ENCODE data around the gene VTI1A. TPM values are rescaled to one million over a fixed set of nuclear protein-coding genes. Genes with fewer than 3 reads are reported as not detected.

Gene VTI1A
- total and polyA plus RNA-seq, 2 of the 4 experiments (the other 2 are of a cell fraction): 9.7 to 24.9 TPM

- H3K56ac ChIP-seq (ENCODE audit: extremely low read depth, insufficient read depth, low read length): no peak overlapping the region
- H2BK5ac ChIP-seq (ENCODE audit: low read depth, low read length, poor library complexity, severe bottlenecking): no peak overlapping the region
- H4K91ac ChIP-seq (ENCODE audit: insufficient read depth, low read depth, low read length): no peak overlapping the region
- no peak overlapping the region for H3K27ac ChIP-seq (ENCODE audit: insufficient read depth, low read length)
- no peak overlapping the region for H3K23ac ChIP-seq (ENCODE audit: low read depth, low read length)
- H2BK20ac ChIP-seq (ENCODE audit: low read depth, low read length): no peak overlapping the region
- no peak overlapping the region for H2AK9ac ChIP-seq (replicated peaks; ENCODE audit: low read depth, low read length, poor library complexity)
- no peaks in the 10 kb centered on the region for H3K27me3 ChIP-seq (ENCODE audit: control insufficient read depth, insufficient read depth, low read length)
- no peak for TF ChIP-seq SMC3 (IDR thresholded peaks at IDR 0.05; ENCODE audit: low read depth, low read length)
- 0 out of 2 replicates have a peak, but pooled peaks have one; percentile 32 for TF ChIP-seq MAFK (IDR thresholded peaks at IDR 0.05; ENCODE audit: low read depth, low read length)
- no peak for TF ChIP-seq RCOR1 (IDR thresholded peaks at IDR 0.05; ENCODE audit: insufficient replicate concordance, low read length)
- no peak overlapping the region for H3K4ac ChIP-seq (ENCODE audit: low read depth, low read length)
- H2BK15ac ChIP-seq (ENCODE audit: low read depth, low read length): no peak overlapping the region
- no peaks in the 10 kb centered on the region for H3K9me1 ChIP-seq (ENCODE audit: insufficient read depth, low read length)
- no peak overlapping the region for H4K8ac ChIP-seq (ENCODE audit: low read depth in 2 of 2, low read length in 2 of 2)
- no CpG with 5 or more reads among the region's 5 CpGs for WGBS, 2 experiments (ENCODE audit: extremely low coverage in 2 of 2, insufficient read length in 1 of 2)
- no peak overlapping the region for H3K14ac ChIP-seq (replicated peaks; ENCODE audit: low read depth, low read length)
- no peak overlapping the region for H3K4me2 ChIP-seq (ENCODE audit: low read depth, low read length)
- POLR2A ChIA-PET (ENCODE audit: unreplicated experiment): no interaction called here
- ATAC-seq (ENCODE audit: low read depth) (no peak), DNase-seq (no peak)
- CTCF ChIA-PET: no interaction called here
- H3K36me3 ChIP-seq (ENCODE audit: control insufficient read depth, insufficient read depth, low read length): no peaks in the 10 kb centered on the region
- intact Hi-C loops (cut with micrococcal nuclease) (no loop called here), in situ Hi-C loops (cut with MboI; ENCODE audit: low sequenced_read_pairs) (no loop called here), dilution Hi-C loops (cut with HindIII; ENCODE audit: low sequenced_read_pairs, unreplicated experiment) (no loop called here)
- no peak overlapping the region for H2BK120ac ChIP-seq (ENCODE audit: low read depth, low read length)
- H2AK5ac ChIP-seq (ENCODE audit: low read depth, low read length): no peak overlapping the region
- H3K18ac ChIP-seq (ENCODE audit: low read depth, low read length): no peak overlapping the region
- H3K4me1 ChIP-seq (ENCODE audit: control insufficient read depth, insufficient read depth, low read length): no peaks in the 10 kb centered on the region
- H4K20me1 ChIP-seq (ENCODE audit: insufficient read depth, low read length): no peaks in the 10 kb centered on the region
- H3K4me3 ChIP-seq (ENCODE audit: insufficient read depth, low read depth, low read length): no peak overlapping the region
- H2AFZ ChIP-seq (replicated peaks; ENCODE audit: low read length, poor library complexity): no peak overlapping the region
- BruUV-seq (replicated peaks): no TSS peak
- H3K79me1 ChIP-seq (ENCODE audit: low read depth in 1 of 2, low read length in 2 of 2): peaks cover 2 to 9% of the 10 kb centered on the region in 2 experiments; a peak in 2 of 4 replicates
- H3K9me3 ChIP-seq (ENCODE audit: control insufficient read depth, insufficient read depth, low read length): no peaks in the 10 kb centered on the region
- no peak overlapping the region for H3K9ac ChIP-seq (ENCODE audit: low read depth, low read length)
- no peak overlapping the region for H4K5ac ChIP-seq (ENCODE audit: low read depth, low read length)
These were observed 70.4 kb downstream of the VTI1A start for GRCh38 chr10:112517451-112517862.

Measured in IMR-90 (cell line).